ENCODE results near the gene ACTC1.
"Not testable (repeated sequence)": the region's sequence is repeated elsewhere in the genome, so short reads cannot be mapped to it uniquely, and the experiment has no call there.

ACTC1 gene

GRCh38 chr15:34795267-34796081, at the start of gene ACTC1:
Gene ACTC1, minus strand, starts transcription at chr15:34795549. Its CDS starts 741 bp downstream, at chr15:34794808.
- peak; percentile 94 for DNase-seq (ENCODE audit: low spot score)

DNA sequence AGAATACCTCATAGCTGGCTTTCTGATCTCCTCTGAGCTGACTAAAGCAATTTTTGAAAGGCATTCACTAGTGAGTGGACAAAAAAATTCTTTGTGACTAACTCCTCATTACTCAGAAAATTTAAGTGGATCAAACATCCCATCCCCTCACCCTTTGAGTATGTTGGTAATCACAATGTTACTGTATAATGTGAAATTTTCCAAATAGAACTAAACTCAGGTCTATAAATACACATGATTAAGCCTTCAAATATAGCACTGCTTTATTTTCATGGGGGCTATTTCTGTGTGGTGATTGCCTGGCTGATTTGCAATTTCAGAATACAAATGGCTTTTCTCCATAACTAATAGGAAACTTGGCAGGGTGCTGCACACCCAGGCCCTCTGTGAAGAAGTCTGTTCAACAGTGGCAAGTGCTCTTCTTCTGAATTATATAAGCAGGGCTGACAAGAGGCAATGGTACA, 45.9 kb upstream of the ACTC1 start:
- DNase-seq (ENCODE audit: low spot score), result peak; percentile 45

GRCh38 chr15:34838282-34838681, 42.9 kb upstream of the ACTC1 start:
- no peak for DNase-seq (ENCODE audit: low spot score)

- peak; percentile 78 for DNase-seq (ENCODE audit: low spot score)
Observed at GRCh38 chr15:34837246-34838016, 42.1 kb upstream of the ACTC1 start.

DNA sequence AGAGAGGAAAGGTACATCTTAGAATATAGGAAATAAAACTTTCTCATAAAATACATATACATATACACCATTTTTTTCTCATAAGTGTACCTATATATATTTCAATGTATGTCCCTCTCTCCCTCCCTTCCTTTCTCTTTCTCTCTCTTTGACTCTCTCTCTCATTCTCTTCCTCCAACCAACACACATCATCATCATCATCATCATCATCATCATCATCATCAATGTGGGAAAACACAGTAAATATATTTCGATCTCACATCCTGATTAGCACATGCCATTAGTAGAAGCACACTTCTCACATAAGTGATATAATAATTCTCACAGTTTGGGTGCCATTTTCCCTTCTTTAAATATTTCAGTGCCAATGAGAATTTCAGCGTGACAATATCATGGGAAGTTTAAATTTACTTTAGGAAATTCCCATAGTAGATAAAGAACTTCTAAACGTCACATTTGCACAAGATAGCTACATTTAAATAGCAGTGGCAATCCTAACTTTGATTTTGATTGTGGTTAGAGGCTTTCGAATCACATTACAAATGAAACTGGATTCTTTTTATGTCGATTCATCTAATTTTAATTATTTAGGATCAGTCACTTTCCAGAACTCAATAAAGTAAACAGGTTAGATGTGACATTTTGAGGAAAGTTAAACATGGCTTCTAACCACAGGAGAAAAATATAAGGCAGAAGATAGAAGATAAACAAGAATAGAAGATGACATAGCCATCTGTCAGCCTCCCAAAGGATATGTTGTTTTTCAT, 33.0 kb upstream of the ACTC1 start:
- DNase-seq (ENCODE audit: low spot score), result no peak

DNA sequence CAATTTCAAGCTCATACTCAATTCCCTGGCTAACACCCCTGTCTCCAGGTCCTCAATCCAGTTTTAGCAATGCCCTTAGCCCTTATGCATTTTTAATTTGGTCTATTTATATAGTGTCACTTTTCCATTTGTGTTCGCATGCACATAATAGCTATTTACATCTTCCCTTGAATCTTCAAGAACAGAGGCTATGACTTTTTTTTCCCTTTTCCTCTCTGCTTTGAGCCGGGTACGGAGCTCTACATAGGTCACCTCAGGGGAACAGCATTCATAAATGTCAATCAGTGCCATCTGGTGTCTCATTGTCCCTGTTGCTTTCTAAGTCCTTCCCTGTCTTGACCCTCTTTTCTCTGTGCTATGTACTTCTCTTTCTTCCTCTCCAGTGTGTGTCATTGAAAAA, 26.5 kb upstream of the ACTC1 start:
- no peak for DNase-seq (ENCODE audit: low spot score)

GRCh38 chr15:34820110-34820509, 24.8 kb upstream of the ACTC1 start:
- no peak for DNase-seq (ENCODE audit: low spot score)

DNA sequence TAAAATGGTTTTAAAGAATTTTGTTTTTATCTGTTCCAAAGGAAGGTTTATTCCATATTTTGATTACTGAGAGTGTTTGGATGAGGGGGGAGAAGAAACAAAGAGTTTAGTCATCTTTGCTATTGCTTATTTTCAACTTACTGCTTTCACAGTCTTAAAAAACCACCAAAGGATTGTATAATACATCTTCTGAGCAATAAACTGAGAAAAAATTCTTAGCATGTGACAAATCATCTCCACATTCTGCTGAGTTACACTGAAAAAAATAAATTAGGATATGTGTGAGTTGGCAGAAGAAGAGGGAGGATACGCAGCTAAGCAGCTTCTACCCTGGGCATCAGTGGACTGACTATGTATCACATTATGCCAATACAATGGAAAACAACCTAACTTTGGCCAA, 23.2 kb upstream of the ACTC1 start:
- peak; percentile 67 for DNase-seq (ENCODE audit: low spot score)

GRCh38 chr15:34815836-34816235, 20.5 kb upstream of the ACTC1 start:
- no peak for DNase-seq (ENCODE audit: low spot score)

GRCh38 chr15:34813446-34814190, 18.3 kb upstream of the ACTC1 start:
- no peak for DNase-seq (ENCODE audit: low spot score)

GRCh38 chr15:34812868-34813365, 17.6 kb upstream of the ACTC1 start:
- not testable (repeated sequence) for DNase-seq (ENCODE audit: low spot score)

- DNase-seq (ENCODE audit: low spot score), result peak; percentile 29
Observed at GRCh38 chr15:34812369-34812768, 17.0 kb upstream of the ACTC1 start.

GRCh38 chr15:34810443-34811129, 15.2 kb upstream of the ACTC1 start:
- peak; percentile 91 for DNase-seq (ENCODE audit: low spot score)

DNA sequence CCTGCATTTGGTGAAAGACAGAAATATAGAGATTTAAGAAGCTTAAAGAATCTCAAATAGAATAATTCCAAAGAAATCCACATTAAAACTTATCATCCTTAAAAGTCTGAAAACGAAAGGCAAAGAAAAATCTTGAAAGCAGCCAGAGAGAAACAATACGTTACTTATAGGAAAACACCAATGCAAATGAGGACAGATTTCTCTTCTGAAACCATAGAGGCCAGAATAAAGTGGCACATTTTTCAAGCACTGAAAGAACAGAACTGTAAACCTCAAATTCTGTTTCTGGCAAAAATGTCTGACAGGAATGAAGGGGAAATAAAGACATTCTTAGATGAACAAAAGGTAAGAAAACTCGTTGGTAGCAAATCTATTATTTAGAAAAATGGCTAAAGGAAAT, 13.8 kb upstream of the ACTC1 start:
- no peak for DNase-seq (ENCODE audit: low spot score)

DNA sequence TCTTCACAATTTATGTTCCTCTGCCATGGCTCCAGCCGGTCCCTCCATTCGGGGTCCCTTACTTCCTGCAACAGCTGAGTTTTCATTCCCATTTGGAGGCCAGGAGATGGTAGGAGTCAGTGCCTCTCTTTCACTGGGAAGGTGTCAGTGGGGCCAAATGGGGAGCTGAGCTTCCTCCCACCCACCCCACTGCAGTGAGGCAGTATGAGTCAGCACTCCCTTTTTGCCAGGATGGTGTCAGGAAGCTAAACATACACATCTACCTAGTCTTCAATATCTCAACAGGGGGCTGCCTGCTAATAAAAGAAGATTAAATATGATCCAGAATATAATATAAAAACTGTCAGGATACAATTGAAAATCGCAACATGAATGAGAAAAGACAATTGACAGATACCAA, 12.7 kb upstream of the ACTC1 start:
- DNase-seq (ENCODE audit: low spot score), result no peak

- DNase-seq (ENCODE audit: low spot score), result not testable (repeated sequence)
Observed at GRCh38 chr15:34807241-34807640, 11.9 kb upstream of the ACTC1 start.

DNA sequence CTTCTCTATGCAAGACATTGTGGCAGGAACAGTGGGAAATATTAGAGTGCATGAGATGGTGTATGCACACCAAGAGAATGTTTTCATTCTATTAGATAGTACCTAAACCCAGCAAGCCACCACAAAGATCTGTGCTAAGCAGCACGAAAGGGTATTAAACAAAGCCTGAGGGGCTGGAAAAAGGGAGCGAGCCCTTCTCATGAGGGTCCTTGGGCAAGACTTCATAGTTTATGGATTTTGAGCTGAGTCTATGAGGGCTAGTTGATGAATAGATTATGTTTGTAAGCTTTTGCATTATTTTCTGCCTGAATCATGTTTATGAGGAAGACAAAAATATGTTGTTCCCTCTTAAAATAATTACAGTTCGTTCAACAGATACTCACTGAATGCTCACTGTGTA, 9.4 kb upstream of the ACTC1 start:
- DNase-seq (ENCODE audit: low spot score), result no peak

- DNase-seq (ENCODE audit: low spot score), result no peak
Observed at GRCh38 chr15:34804113-34804512, 8.8 kb upstream of the ACTC1 start.

DNA sequence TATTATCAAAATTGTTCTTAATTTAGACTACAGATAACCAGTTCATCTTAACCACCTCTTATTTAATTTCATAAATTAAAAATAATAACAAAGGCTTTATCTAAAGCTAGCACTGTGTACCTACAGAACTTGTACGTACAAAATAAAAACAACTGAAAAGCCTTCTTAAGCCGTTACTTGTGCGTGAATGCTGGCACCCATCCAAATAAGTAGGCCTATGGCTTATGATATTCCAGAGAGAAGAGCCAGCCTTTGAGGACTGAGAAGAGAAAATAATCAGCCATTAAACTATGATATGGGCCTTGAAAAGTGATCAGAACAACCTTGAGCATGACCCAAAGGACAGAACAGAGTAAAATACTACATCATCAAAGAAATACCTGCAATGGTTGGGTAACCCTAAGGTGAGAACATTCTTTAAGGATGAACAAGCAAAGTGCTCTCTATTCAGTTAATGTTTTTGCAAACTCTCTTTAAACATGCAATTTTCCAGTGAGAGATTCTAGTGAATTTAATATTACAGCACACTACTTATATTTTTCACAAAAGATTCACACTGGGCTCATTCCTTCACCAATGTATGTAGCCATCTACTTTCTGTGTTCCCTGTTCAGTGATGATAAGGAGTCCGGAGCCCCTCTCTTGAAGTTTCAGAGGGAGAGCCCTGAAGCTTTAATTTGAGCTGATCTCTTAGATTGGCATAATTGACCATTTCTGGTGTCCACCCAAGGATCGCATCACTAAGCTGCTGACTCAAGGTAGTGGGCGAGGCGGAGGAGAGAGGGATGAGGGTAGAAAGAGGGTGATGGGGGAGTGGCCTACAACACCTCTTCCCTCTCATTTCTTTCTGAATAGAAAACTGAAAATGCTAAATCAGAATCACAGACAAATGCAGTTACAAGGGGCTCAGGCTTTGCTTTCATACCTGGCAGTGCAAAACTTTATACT, 7.7 kb upstream of the ACTC1 start:
- DNase-seq (ENCODE audit: low spot score), result no peak

GRCh38 chr15:34802371-34802770, 7.0 kb upstream of the ACTC1 start:
- DNase-seq (ENCODE audit: low spot score), result no peak
